Smooth muscle cell (in vitro differentiated cells): ENCODE measurements around the gene MED31. TPM values are rescaled to one million over a fixed set of nuclear protein-coding genes. Genes with fewer than 3 reads are reported as not detected.

Source experiments
- DNase-seq: peaks from one replicate; lab custom pipeline; 2025; ENCODE audit not compliant: unreplicated experiment; lab: John Stamatoyannopoulos, UW
- H2AFZ ChIP-seq: fragments of 200-600 bp; sonication (generic); 2 replicates; pipeline ENCODE4 v1.6.0; 2016; ENCODE audit warnings: antibody characterized with exemption, low read depth, mild to moderate bottlenecking
- H3F3A ChIP-seq: fragments of 200-600 bp; sonication (generic); 2 replicates; pipeline ENCODE4 v1.6.0; 2017; ENCODE audit warnings: antibody characterized with exemption, low read depth
- H3K27ac ChIP-seq: fragments of 200-600 bp; sonication (generic); 2 replicates; pipeline ENCODE4 v1.5.1; 2016; ENCODE audit warnings: low read depth, mild to moderate bottlenecking
- H3K27me3 ChIP-seq: fragments of 200-600 bp; sonication (generic); 2 replicates; pipeline ENCODE4 v1.6.1; 2016; ENCODE audit warnings: low read depth, mild to moderate bottlenecking
- H3K36me3 ChIP-seq: fragments of 200-600 bp; sonication (generic); 2 replicates; pipeline ENCODE4 v1.5.1; 2016; ENCODE audit warnings: low read depth
- H3K4me1 ChIP-seq: fragments of 200-600 bp; sonication (generic); 2 replicates; pipeline ENCODE4 v1.5.1; 2016; ENCODE audit warnings: low read depth
- H3K4me2 ChIP-seq: fragments of 200-600 bp; sonication (generic); 2 replicates; pipeline ENCODE4 v1.6.0; 2016; ENCODE audit warnings: mild to moderate bottlenecking
- H3K4me3 ChIP-seq: fragments of 200-600 bp; sonication (generic); 2 replicates; pipeline ENCODE4 v1.5.1; 2016; ENCODE audit warnings: mild to moderate bottlenecking
- H3K79me2 ChIP-seq: fragments of 200-600 bp; sonication (generic); 2 replicates; pipeline ENCODE4 v1.6.0; 2016; ENCODE audit warnings: low read depth, mild to moderate bottlenecking
- H3K9ac ChIP-seq: fragments of 200-600 bp; sonication (generic); 2 replicates; pipeline ENCODE4 v1.6.0; 2016; ENCODE audit warnings: low read depth
- H3K9me3 ChIP-seq: fragments of 200-600 bp; sonication (generic); replicated peaks from 2 replicates; pipeline ENCODE4 v1.5.1; 2016; ENCODE audit warnings: low read depth
- H4K20me1 ChIP-seq: fragments of 200-600 bp; sonication (generic); 2 replicates; pipeline ENCODE4 v1.6.0; 2016; ENCODE audit warnings: low read depth
- WGBS: methylation state at CpG from one replicate; pipeline ENCODE4 v1.1.7; 2016; ENCODE audit warnings: low lambda C conversion rate; 5-methylcytosine and 5-hydroxymethylcytosine counted together
- polyA plus RNA-seq: library from polyadenylated mRNA; unstranded; fragments of >200 nt; fragmentation: Nextera tagmentation; extraction: Ambion mirVana; gene quantifications from 2 replicates; pipeline ENCODE4 v1.2.1, GENCODE V29; 2016
- total RNA-seq: library from RNA; depleted of rRNA; stranded (reverse); fragments of >200 nt; gene quantifications from 2 replicates; pipeline ENCODE4 v1.2.3, GENCODE V29; 2014
- TF ChIP-seq, protein P1 (sequence below): fragments of 200-600 bp; sonication (generic); IDR thresholded peaks from 2 replicates; pipeline ENCODE4 v1.5.1; 2017; ENCODE audit warnings: borderline replicate concordance, mild to moderate bottlenecking, antibody characterized with exemption; ENCODE audit not compliant: insufficient read depth, poor library complexity, severe bottlenecking

MED31 gene
- total and polyA plus RNA-seq, 2 experiments from 2014 or later = 26.3 to 59.1 TPM

DNA sequence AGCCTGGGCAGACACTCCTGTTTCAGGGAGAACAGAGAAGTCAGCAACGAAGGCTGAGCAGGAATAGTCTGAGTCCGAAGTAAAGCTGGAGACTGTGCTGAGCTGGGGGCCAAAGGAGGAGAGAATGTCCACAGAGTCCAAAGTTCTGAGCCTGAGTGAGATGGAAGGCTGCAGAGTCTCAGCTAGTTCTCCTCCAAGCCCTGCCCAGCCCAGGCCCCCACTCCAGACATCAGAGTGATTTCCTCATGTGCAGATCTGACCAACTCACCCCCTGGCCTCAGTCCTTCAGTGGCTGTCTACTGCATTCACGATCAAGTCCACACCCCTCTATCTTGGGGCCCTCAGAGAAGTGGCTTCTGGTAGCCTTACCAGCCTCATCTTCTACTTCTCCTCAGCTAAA, 40.1 kb upstream of the MED31 start:
- DNase-seq = no peak
- Histone ChIP-seq H3K4me3 (no peak overlapping the region), H3K4me2 (no peak overlapping the region), H3K4me1 (no peaks in the 10 kb centered on the region), H3K9me3 (no peaks in the 10 kb centered on the region), H3K36me3 (no peaks in the 10 kb centered on the region), H4K20me1 (no peaks in the 10 kb centered on the region), H3K9ac (no peak overlapping the region), H3K79me2 (no peaks in the 10 kb centered on the region), H3F3A (no peaks in the 10 kb centered on the region), H3K27ac (no peak overlapping the region), H2AFZ (no peak overlapping the region), H3K27me3 (peaks cover 11% of the 10 kb centered on the region)
- 92% methylated on average over 3 of the region's 3 CpGs for WGBS
- TF ChIP-seq, protein P1, sequence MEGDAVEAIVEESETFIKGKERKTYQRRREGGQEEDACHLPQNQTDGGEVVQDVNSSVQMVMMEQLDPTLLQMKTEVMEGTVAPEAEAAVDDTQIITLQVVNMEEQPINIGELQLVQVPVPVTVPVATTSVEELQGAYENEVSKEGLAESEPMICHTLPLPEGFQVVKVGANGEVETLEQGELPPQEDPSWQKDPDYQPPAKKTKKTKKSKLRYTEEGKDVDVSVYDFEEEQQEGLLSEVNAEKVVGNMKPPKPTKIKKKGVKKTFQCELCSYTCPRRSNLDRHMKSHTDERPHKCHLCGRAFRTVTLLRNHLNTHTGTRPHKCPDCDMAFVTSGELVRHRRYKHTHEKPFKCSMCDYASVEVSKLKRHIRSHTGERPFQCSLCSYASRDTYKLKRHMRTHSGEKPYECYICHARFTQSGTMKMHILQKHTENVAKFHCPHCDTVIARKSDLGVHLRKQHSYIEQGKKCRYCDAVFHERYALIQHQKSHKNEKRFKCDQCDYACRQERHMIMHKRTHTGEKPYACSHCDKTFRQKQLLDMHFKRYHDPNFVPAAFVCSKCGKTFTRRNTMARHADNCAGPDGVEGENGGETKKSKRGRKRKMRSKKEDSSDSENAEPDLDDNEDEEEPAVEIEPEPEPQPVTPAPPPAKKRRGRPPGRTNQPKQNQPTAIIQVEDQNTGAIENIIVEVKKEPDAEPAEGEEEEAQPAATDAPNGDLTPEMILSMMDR = no peak

DNA sequence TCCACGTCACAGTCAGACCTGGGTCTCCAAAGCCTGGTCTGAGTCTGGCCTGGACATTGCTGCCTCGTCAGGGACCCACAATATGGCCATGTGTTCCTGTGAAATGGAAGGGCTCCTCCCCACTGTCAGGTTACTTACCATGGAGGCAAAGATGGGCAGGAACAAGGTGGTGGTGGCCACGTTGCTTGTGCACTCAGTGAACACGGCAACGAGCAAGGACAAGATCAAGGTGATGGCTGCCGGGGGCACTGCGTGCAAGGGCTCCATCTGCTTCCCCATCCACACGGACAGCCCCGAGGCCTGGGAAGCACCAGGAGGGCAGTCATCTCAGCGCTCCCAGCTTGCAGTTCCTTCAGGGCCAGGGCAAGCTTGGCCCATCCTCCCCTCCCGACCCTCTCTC, 39.2 kb upstream of the MED31 start:
- no peak overlapping the region for H3K4me3 ChIP-seq
- H3F3A ChIP-seq = no peaks in the 10 kb centered on the region
- H3K27ac ChIP-seq = no peak overlapping the region
- TF ChIP-seq, protein P1 = no peak
- H3K4me1 ChIP-seq = no peaks in the 10 kb centered on the region
- no peaks in the 10 kb centered on the region for H4K20me1 ChIP-seq
- no peaks in the 10 kb centered on the region for H3K36me3 ChIP-seq
- H3K9ac ChIP-seq = no peak overlapping the region
- H2AFZ ChIP-seq = no peak overlapping the region
- WGBS = 93% methylated on average over 11 of the region's 11 CpGs
- H3K79me2 ChIP-seq = no peaks in the 10 kb centered on the region
- no peak overlapping the region for H3K4me2 ChIP-seq
- H3K27me3 ChIP-seq = peaks cover 11% of the 10 kb centered on the region
- H3K9me3 ChIP-seq = no peaks in the 10 kb centered on the region
- no peak for DNase-seq

DNA sequence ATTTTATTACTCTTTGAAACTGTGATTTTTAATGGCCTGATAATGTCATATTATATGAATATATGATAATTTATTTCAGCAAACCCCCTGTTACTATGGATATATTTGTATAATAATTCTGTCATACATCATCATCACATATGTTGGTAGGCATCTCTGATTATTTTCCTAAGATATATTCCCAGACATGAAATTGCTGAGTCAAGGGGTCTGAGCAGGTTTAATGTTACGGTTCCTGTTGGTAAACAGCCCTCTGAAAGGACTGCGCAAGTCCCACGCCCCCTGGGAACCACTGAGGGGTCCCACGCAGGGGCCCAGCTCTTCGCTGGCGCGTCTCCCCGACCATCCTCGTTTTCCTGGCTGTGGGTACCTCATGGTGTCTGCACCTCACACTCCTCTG, 37.5 kb upstream of the MED31 start:
- TF ChIP-seq, protein P1 = no peak
- no peak overlapping the region for H3K4me2 ChIP-seq
- H3K9me3 ChIP-seq = no peaks in the 10 kb centered on the region
- no peak overlapping the region for H3K9ac ChIP-seq
- H3K79me2 ChIP-seq = no peaks in the 10 kb centered on the region
- no peaks in the 10 kb centered on the region for H3K36me3 ChIP-seq
- H3F3A ChIP-seq = no peaks in the 10 kb centered on the region
- H3K27me3 ChIP-seq = peaks cover 13% of the 10 kb centered on the region
- H4K20me1 ChIP-seq = no peaks in the 10 kb centered on the region
- no peak overlapping the region for H3K4me3 ChIP-seq
- no peak overlapping the region for H2AFZ ChIP-seq
- no peak for DNase-seq
- no peaks in the 10 kb centered on the region for H3K4me1 ChIP-seq
- H3K27ac ChIP-seq = no peak overlapping the region
- WGBS = 83% methylated on average over 9 of the region's 9 CpGs

DNA sequence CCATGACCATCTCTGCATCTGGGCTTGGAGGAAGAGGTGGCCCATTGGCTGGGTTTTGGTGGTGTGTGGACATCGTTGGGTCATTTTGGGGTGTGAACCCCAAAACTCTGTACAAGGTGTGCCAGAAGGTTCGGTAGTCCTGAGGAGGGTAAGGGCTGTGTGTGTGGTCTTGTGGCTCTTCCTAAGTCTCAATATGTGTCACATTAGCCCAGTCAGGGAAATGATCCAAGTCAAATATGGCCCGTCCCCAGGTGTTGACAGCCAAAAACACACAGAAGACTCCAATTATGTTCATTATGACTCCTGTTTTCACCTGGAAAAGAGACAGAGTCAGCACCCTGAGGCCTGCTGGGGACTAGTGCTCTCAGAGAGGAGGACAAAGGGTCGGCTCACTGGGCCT, 34.6 kb upstream of the MED31 start:
- H3F3A ChIP-seq = no peaks in the 10 kb centered on the region
- no peaks in the 10 kb centered on the region for H3K79me2 ChIP-seq
- whole genome bisulfite sequencing = 91% methylated on average over 4 of the region's 4 CpGs
- no peak overlapping the region for H3K9ac ChIP-seq
- H3K4me2 ChIP-seq = no peak overlapping the region
- peaks cover 6% of the 10 kb centered on the region for H3K27me3 ChIP-seq
- no peak for DNase-seq
- no peaks in the 10 kb centered on the region for H3K36me3 ChIP-seq
- no peaks in the 10 kb centered on the region for H4K20me1 ChIP-seq
- no peaks in the 10 kb centered on the region for H3K4me1 ChIP-seq
- no peak overlapping the region for H2AFZ ChIP-seq
- TF ChIP-seq, protein P1 = no peak
- no peak overlapping the region for H3K27ac ChIP-seq
- H3K9me3 ChIP-seq = no peaks in the 10 kb centered on the region
- H3K4me3 ChIP-seq = no peak overlapping the region
